ENCODE results near the gene ITGA3.

GRCh38 chr17:50094753-50095619 is 39.1 kb downstream of the ITGA3 start, which contains the start of gene PDK2:
- no peak for TF ChIP-seq CTCF (IDR thresholded peaks at IDR 0.05; ENCODE audit: low read depth, low read length, missing input control)
- no peak for TF ChIP-seq REST (IDR thresholded peaks at IDR 0.05)
- TF ChIP-seq RAD21 (IDR thresholded peaks at IDR 0.05): no peak
